HG02678 (cell line): ENCODE measurements around the gene CCDC47.
A peak's percentile ranks its signal among the peaks of the same experiment; 100 is the strongest.
"Not testable (repeated sequence)": the region's sequence is repeated elsewhere in the genome, so short reads cannot be mapped to it uniquely, and the experiment has no call there.

Experiments
- ATAC-seq: cut with Tn5 transposase; IDR thresholded peaks from one replicate; pipeline ENCODE4 v1.9.1; 2021; ENCODE audit warnings: mild to moderate bottlenecking, moderate library complexity; ENCODE audit not compliant: unreplicated experiment

Gene CCDC47, protein sequence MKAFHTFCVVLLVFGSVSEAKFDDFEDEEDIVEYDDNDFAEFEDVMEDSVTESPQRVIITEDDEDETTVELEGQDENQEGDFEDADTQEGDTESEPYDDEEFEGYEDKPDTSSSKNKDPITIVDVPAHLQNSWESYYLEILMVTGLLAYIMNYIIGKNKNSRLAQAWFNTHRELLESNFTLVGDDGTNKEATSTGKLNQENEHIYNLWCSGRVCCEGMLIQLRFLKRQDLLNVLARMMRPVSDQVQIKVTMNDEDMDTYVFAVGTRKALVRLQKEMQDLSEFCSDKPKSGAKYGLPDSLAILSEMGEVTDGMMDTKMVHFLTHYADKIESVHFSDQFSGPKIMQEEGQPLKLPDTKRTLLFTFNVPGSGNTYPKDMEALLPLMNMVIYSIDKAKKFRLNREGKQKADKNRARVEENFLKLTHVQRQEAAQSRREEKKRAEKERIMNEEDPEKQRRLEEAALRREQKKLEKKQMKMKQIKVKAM

GRCh38 chr17:63773272-63774140 is at the start of gene CCDC47:
Gene CCDC47 (minus strand): TSS chr17:63773597. CDS start chr17:63766175, 7,422 bp downstream.
- ATAC-seq = peak; percentile 84

GRCh38 chr17:63822537-63822936 is 49.1 kb upstream of the CCDC47 start:
- no peak for ATAC-seq

DNA sequence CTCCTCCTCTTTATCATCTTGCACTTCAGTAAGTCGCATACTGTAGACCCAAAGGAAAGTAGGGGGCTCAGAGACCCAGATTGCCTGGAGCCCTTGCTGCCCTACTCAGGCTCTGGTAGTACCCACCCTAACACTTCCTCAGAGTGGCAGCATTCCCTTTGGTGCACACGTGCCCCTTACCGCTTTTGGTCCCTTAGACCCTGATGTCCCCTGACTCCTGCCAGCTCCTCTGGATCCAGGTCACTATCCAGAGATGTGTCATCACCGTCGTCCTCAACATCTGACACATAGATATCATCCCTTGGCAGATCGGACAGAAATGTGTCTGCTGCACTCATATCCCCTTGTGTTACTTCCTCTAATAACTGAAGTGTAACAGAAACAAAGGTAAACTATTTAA is 48.4 kb upstream of the CCDC47 start:
- no peak for ATAC-seq

- no peak for ATAC-seq
These were observed 47.7 kb upstream of the CCDC47 start for GRCh38 chr17:63820963-63821561.

DNA sequence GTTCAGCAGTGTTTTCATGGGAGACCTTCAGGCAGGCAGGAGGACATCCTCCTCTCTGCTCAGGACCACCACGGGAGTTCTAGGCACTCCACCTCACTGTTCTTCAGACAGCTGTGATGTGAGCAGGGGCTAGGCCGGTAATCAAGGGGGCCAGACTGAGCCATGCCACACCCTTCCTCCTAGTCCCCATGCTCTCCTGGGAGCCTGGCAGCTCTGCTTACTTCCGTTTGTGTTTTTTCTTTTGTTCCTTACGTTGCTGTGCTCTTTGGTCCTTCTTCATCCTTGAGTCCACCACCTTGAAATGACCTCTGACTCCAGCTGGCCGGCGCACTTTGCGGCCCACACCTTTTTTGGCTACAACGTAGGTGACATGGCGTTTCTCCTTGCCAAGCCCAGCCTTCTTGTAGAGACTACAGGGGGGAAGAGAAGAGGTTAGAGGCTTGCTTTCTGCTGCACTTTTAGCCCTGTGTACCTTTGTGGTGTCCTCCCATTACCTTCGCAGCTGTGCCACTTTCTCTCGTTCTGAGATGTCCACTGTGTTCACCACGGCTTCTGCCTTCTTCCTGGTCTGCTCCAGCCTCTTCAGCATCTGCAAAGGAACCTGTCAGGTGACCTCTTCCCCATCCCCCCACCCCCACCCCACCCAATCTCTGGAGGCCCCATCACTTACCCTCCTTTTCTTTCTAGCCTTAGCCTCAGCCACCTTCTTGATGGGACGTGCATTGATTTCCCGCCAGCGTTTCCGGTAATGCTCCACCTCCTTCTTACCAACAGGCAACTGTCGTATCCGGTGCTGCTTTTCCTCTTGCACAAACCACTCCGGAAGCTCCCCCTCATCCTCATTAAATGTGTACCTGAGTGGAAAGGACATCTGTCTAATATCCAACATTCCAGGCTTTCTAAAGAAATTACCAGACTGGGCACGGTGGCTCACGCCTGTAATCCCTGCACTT is 46.5 kb upstream of the CCDC47 start:
- ATAC-seq = no peak

DNA sequence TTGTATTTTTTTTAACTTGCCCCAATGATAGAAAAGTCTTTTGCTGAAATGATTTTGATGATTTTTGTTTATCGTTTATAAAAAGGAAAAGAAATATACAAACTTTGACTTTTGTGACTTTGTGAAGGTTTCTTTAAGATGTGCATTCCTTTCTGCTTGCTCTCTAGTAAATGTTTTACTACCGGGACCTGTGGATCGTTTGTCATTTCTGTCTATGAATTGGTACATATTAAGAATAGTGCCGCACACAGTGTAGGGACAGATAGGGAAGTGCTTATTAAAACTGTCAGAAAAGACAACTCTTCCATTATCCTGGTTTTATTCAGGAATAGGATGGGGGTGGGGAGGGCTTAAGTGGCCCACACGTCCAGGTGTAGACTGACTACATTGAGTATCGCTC is 45.7 kb upstream of the CCDC47 start:
- ATAC-seq = no peak

- ATAC-seq = no peak
These were observed 44.5 kb upstream of the CCDC47 start for GRCh38 chr17:63817736-63818385.

DNA sequence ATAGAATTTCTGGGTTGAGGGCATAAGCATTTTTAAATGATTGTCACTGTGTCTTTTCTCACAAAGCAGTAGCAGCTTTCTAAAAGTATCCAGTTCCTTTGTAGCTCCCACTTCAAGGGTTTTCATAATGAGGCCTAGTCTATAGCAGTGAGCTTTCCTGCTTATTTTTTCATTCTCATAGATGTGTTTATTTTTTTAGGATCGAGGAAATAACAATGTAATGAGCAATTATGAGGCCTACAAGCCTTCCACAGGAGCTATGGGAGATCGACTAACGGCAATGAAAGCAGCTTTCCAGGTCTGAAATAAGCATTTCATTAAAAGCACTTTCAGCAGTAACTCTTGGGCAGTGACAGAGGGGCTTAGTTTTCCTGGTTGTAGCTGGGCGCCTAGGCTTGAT is 43.3 kb upstream of the CCDC47 start:
- no peak for ATAC-seq

DNA sequence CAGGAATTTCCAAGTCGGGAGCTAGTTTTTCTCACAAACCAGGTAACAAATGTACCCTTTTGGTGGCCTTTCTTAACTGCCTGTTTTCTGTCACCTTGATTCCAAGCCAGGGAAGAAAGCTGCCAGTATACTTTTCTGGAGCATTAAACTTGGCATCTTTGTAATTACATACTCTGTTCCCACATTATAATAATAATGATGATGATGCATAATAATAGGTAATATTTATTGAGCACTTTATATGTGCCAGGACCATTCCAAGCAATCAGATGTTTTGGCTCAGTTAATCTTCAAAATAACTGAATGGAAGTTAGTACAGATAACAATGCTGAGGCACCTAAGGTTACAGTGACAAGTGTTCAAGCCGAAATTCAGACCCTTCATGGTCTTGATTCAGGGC is 42.7 kb upstream of the CCDC47 start:
- no peak for ATAC-seq

DNA sequence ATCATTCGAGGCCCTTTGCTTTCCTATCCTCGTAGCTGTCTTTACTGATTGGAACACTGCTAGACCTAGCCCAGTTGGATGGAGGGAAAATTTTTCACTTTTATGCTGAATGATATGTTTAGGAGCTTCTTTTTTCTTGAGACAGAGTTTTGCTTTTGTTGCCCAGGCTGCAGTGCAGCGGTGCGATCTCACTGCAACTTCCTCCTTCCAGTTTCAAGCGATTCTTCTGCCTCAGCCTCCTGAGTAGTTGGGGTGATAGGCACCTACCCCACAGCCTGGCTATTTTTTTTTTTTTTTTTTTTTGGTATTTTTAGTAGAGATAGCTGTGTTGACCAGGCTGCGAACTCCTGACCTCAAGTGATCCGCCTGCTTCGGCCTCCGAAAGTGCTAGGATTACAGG is 36.6 kb upstream of the CCDC47 start:
- no peak for ATAC-seq

- no peak for ATAC-seq
These were observed 32.2 kb upstream of the CCDC47 start for GRCh38 chr17:63805591-63805990.

- no peak for ATAC-seq
These were observed 30.9 kb upstream of the CCDC47 start for GRCh38 chr17:63804328-63804727.

- ATAC-seq = no peak
These were observed 27.4 kb upstream of the CCDC47 start for GRCh38 chr17:63800783-63801182.

DNA sequence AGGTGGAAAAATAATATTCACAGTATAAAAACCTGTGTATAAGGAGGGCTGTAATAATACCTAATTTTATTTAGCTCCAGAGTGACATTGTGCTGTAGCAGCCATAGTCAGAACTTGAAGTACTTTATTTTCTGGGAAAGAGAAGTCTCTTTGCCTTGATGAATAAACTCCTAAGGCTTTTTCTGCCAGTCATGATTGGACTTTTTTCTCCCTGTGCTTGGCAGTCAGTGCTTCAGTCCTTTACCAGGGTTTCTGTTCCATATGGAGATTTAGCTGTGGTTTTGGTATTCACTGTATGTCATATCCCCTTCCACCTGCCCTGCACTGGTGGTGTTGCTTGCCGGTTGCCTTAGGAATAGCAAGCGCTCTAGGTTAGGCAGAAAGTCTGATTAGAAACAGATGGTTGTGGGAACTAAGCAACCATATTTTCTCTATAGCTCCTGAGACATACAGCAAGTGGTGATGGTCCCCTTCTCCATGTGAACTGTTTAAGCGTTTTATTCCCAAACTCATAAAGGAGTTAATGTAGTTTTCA is 25.2 kb upstream of the CCDC47 start:
- no peak for ATAC-seq

DNA sequence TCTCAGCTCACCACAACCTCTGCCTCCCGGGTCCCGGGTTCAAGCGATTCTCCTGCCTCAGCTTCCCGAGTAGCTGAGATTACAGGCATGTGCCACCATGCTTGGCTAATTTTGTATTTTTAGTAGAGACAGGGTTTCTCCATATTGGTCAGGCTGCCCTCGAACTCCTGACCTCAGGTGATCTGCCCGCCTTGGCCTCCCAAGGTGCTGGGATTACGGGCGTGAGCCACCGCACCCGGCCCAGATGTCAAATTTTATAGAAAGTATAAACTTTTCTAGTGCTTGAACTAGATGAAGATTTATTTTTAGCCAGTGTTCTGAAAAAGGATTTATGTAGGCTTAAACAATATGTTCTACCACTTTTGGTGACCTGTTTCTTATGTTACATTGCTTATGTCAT is 23.0 kb upstream of the CCDC47 start:
- not testable (repeated sequence) for ATAC-seq

- ATAC-seq = no peak
These were observed 18.8 kb upstream of the CCDC47 start for GRCh38 chr17:63792055-63792729.

DNA sequence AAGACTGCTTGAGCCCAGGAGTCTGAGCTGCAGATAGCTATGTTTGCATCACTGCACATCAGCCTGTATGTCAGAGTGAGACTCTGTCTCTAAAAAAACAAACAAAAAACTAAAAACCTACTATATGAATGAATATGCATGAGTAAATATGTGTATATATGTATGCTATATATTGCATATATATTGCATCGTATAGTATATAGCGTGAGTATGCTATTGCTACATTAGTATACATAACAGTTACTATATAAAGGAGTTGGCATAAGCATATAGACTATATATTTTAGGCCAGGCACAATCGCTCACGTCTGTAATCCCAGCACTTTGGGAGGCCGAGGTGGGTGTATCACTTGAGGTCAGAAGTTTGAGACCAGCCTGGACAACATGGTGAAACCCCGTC is 16.7 kb upstream of the CCDC47 start:
- no peak for ATAC-seq

DNA sequence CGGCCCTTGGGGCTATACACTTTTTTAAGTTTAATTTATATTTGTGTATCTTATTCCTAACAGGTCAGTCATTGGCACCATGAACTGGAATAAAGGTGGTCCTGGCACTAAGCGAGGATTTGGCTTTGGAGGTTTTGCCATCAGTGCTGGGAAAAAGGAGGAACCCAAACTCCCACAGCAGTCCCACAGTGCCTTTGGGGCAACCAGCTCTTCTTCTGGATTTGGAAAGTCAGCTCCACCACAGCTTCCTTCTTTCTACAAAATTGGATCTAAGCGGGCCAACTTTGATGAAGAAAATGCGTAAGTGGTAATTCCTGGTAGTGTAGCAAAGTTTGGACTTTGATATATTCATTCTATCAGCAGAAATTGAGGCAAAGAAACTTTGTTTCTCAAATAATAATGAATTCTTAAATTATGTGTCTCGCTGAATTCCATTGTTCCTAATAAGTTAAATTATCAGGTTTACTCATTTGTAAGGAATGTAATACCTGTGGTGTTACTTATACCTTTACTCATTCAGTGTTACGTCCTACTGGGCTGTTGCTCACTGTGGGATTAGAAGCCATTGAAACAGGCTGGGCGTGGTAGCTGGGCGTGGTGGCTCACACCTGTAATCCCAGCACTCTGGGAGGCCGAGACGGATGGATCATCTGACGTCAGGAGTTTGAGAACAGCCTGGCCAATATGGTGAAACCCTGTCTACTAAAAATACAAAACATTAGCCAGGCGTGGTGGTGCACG is 13.7 kb upstream of the CCDC47 start:
- ATAC-seq = no peak
